Measurements from ENCODE around the gene FNBP1.

The FNBP1 gene

DNA sequence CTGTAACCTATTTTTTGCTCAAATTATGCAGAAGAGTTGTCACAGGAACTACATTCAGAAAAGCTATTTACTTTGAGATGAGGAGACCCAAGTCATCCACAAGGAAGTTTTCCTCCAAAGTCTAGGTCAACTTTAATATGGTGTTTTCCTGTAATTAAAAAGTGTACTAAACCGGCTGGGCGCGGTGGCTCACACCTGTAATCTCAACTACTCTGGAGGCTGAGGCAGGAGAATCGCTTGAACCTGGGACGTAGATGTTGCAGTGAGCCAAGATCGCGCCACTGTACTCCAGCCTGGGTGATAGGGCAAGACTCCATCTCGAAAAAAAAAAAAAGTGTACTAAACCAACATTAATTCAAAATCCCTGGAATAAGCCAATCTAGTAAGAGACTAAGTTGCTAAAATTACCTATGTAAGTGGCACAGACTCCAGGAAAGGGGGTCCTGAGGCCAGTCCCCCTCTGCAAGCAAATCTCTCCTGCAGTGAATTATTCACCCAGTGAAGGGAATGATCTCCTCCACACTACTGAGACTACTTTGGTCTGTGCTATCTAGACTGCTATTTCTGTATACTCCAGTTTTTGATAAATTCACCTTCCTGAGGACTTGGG lies 38.9 kb downstream of the FNBP1 start:
- Histone ChIP-seq H3K27ac (replicated peaks) (no peak overlapping the region), H3K4me3 (replicated peaks; ENCODE audit: insufficient read depth, low read length) (no peak overlapping the region), H3K27me3 (ENCODE audit: insufficient read depth, poor library complexity, severe bottlenecking) (no peaks in the 10 kb centered on the region)
- no peak for DNase-seq (ENCODE audit: low read depth in 1 of 2, low spot score in 1 of 2)
- TF ChIP-seq SPI1 (IDR thresholded peaks at IDR 0.05; ENCODE audit: borderline replicate concordance, low read depth): no peak
- no peak for TF ChIP-seq POLR2AphosphoS5 (IDR thresholded peaks at IDR 0.05; ENCODE audit: low read depth)
- TF ChIP-seq, protein P1, sequence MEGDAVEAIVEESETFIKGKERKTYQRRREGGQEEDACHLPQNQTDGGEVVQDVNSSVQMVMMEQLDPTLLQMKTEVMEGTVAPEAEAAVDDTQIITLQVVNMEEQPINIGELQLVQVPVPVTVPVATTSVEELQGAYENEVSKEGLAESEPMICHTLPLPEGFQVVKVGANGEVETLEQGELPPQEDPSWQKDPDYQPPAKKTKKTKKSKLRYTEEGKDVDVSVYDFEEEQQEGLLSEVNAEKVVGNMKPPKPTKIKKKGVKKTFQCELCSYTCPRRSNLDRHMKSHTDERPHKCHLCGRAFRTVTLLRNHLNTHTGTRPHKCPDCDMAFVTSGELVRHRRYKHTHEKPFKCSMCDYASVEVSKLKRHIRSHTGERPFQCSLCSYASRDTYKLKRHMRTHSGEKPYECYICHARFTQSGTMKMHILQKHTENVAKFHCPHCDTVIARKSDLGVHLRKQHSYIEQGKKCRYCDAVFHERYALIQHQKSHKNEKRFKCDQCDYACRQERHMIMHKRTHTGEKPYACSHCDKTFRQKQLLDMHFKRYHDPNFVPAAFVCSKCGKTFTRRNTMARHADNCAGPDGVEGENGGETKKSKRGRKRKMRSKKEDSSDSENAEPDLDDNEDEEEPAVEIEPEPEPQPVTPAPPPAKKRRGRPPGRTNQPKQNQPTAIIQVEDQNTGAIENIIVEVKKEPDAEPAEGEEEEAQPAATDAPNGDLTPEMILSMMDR (IDR thresholded peaks at IDR 0.05; ENCODE audit: insufficient read depth, low read length): no peak
- no peak for TF ChIP-seq GABPA (IDR thresholded peaks at IDR 0.05; ENCODE audit: low read depth)
- TF ChIP-seq, protein P2, sequence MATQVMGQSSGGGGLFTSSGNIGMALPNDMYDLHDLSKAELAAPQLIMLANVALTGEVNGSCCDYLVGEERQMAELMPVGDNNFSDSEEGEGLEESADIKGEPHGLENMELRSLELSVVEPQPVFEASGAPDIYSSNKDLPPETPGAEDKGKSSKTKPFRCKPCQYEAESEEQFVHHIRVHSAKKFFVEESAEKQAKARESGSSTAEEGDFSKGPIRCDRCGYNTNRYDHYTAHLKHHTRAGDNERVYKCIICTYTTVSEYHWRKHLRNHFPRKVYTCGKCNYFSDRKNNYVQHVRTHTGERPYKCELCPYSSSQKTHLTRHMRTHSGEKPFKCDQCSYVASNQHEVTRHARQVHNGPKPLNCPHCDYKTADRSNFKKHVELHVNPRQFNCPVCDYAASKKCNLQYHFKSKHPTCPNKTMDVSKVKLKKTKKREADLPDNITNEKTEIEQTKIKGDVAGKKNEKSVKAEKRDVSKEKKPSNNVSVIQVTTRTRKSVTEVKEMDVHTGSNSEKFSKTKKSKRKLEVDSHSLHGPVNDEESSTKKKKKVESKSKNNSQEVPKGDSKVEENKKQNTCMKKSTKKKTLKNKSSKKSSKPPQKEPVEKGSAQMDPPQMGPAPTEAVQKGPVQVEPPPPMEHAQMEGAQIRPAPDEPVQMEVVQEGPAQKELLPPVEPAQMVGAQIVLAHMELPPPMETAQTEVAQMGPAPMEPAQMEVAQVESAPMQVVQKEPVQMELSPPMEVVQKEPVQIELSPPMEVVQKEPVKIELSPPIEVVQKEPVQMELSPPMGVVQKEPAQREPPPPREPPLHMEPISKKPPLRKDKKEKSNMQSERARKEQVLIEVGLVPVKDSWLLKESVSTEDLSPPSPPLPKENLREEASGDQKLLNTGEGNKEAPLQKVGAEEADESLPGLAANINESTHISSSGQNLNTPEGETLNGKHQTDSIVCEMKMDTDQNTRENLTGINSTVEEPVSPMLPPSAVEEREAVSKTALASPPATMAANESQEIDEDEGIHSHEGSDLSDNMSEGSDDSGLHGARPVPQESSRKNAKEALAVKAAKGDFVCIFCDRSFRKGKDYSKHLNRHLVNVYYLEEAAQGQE (IDR thresholded peaks at IDR 0.05; ENCODE audit: insufficient replicate concordance, low read depth): no peak

DNA sequence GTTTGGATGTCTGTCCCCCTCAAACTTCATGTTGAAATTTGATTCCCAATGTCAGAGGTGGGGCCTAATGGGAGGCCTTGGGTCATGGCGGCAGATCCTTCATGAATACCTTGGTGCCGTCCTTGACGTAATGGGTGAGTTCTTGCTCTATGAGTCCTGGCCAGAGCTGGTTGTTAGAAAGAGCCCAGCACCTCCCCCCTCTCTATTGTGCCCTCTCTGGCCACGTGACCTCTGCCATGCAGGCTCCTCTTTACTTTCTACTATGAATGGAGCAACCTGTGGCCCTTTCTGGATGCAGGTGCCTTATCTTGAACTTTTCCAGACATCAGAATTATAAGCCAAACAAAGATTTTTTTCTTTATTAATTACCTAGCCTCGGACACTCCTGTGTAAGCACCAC lies 40.7 kb downstream of the FNBP1 start:
- TF ChIP-seq, protein P1 (IDR thresholded peaks at IDR 0.05; ENCODE audit: insufficient read depth, low read length): no peak
- TF ChIP-seq POLR2AphosphoS5 (IDR thresholded peaks at IDR 0.05; ENCODE audit: low read depth): no peak
- TF ChIP-seq, protein P2 (IDR thresholded peaks at IDR 0.05; ENCODE audit: insufficient replicate concordance, low read depth): no peak
- TF ChIP-seq SPI1 (IDR thresholded peaks at IDR 0.05; ENCODE audit: borderline replicate concordance, low read depth): no peak
- Histone ChIP-seq H3K27ac (replicated peaks) (no peak overlapping the region), H3K4me3 (replicated peaks; ENCODE audit: insufficient read depth, low read length) (no peak overlapping the region), H3K27me3 (ENCODE audit: insufficient read depth, poor library complexity, severe bottlenecking) (no peaks in the 10 kb centered on the region)
- no peak for DNase-seq (ENCODE audit: low read depth in 1 of 2, low spot score in 1 of 2)

DNA sequence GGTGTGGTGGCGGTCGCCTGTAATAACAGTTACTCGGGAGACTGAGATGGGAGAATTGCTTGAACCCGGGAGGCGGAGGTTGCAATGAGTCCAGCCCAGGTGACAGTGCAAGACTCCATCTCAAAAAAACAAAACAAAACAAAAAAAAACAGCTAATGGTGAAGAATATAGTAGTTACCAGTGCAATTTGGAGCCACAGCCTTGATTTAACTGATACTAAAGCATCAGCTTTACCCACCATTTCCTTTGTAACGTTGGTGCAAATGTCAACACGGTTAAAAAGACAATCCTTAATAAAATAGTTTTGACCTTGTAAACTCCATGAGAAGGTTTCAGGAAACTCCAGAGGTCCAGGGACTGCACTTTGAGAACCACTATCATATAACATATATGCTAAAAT lies 41.8 kb downstream of the FNBP1 start:
- Histone ChIP-seq H3K27me3 (ENCODE audit: insufficient read depth, poor library complexity, severe bottlenecking) (no peaks in the 10 kb centered on the region), H3K4me3 (replicated peaks; ENCODE audit: insufficient read depth, low read length) (no peak overlapping the region), H3K27ac (replicated peaks) (no peak overlapping the region)
- DNase-seq (ENCODE audit: low read depth in 1 of 2, low spot score in 1 of 2): no peak
- TF ChIP-seq, protein P1 (IDR thresholded peaks at IDR 0.05; ENCODE audit: insufficient read depth, low read length): no peak
- no peak for TF ChIP-seq POLR2AphosphoS5 (IDR thresholded peaks at IDR 0.05; ENCODE audit: low read depth)
- TF ChIP-seq SPI1 (IDR thresholded peaks at IDR 0.05; ENCODE audit: borderline replicate concordance, low read depth): no peak
- TF ChIP-seq, protein P2 (IDR thresholded peaks at IDR 0.05; ENCODE audit: insufficient replicate concordance, low read depth): no peak
- TF ChIP-seq GABPA (IDR thresholded peaks at IDR 0.05; ENCODE audit: low read depth): no peak
